ENCODE data around the gene CFAP73. TPM values are rescaled to one million over a fixed set of nuclear protein-coding genes. Genes with fewer than 3 reads are reported as not detected.

CFAP73 gene
- polyA plus RNA-seq, 1 donor from 2014 or later = not detected

DNA sequence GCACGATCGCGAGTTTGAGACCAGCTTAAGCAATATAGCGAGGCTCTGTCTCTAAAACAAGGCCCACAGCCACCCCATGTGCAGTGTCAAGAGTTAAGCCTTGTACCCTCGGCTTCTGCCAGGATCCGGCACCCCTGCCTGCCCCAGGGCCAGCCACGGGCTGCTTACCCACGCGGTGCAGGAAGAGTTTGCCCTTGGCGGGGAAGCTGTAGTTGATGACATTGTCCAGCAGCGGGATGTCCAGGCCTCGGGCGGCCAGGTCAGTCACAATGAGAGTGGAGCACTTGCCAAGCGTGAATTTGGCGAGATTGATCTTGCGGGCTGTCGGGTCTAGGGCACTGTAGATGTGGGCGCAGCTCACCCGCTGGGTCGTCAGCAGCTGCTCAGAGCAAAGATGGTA lies 22.7 kb downstream of the CFAP73 start:
- peaks cover 7% of the 10 kb centered on the region for H3K36me3 ChIP-seq (ENCODE audit: insufficient read depth, low read length)
- H3K9me2 ChIP-seq (ENCODE audit: insufficient read depth, low read length) = no peaks in the 10 kb centered on the region
- H3K27me3 ChIP-seq (ENCODE audit: insufficient read depth, low read depth, low read length) = no peaks in the 10 kb centered on the region
- H4K20me1 ChIP-seq (ENCODE audit: insufficient read depth) = no peaks in the 10 kb centered on the region
- no peak overlapping the region for H2AFZ ChIP-seq (ENCODE audit: low read depth, low read length)
- no peak overlapping the region for H3K27ac ChIP-seq (ENCODE audit: low read length)
- H3K4me2 ChIP-seq (ENCODE audit: low read length) = no peak overlapping the region
- H3K4me3 ChIP-seq (ENCODE audit: low read length) = no peak overlapping the region
- TF ChIP-seq TAF1 (IDR thresholded peaks at IDR 0.05; ENCODE audit: low read depth) = no peak
- TF ChIP-seq, protein P1, sequence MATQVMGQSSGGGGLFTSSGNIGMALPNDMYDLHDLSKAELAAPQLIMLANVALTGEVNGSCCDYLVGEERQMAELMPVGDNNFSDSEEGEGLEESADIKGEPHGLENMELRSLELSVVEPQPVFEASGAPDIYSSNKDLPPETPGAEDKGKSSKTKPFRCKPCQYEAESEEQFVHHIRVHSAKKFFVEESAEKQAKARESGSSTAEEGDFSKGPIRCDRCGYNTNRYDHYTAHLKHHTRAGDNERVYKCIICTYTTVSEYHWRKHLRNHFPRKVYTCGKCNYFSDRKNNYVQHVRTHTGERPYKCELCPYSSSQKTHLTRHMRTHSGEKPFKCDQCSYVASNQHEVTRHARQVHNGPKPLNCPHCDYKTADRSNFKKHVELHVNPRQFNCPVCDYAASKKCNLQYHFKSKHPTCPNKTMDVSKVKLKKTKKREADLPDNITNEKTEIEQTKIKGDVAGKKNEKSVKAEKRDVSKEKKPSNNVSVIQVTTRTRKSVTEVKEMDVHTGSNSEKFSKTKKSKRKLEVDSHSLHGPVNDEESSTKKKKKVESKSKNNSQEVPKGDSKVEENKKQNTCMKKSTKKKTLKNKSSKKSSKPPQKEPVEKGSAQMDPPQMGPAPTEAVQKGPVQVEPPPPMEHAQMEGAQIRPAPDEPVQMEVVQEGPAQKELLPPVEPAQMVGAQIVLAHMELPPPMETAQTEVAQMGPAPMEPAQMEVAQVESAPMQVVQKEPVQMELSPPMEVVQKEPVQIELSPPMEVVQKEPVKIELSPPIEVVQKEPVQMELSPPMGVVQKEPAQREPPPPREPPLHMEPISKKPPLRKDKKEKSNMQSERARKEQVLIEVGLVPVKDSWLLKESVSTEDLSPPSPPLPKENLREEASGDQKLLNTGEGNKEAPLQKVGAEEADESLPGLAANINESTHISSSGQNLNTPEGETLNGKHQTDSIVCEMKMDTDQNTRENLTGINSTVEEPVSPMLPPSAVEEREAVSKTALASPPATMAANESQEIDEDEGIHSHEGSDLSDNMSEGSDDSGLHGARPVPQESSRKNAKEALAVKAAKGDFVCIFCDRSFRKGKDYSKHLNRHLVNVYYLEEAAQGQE (IDR thresholded peaks at IDR 0.05; ENCODE audit: borderline replicate concordance) = no peak
- no peak for TF ChIP-seq POLR2AphosphoS5 (IDR thresholded peaks at IDR 0.05)
- TF ChIP-seq EP300 (conservative IDR thresholded peaks at IDR 0.05; ENCODE audit: poor library complexity, severe bottlenecking) = no peak
- H3K9me3 ChIP-seq (ENCODE audit: low read length) = no peaks in the 10 kb centered on the region
- no peaks in the 10 kb centered on the region for H3K79me2 ChIP-seq (replicated peaks; ENCODE audit: insufficient read depth, low read length)
- no peak overlapping the region for H3K9ac ChIP-seq (ENCODE audit: low read length)
- no peaks in the 10 kb centered on the region for H3F3A ChIP-seq (ENCODE audit: insufficient read depth, low read length, poor library complexity, severe bottlenecking)

DNA sequence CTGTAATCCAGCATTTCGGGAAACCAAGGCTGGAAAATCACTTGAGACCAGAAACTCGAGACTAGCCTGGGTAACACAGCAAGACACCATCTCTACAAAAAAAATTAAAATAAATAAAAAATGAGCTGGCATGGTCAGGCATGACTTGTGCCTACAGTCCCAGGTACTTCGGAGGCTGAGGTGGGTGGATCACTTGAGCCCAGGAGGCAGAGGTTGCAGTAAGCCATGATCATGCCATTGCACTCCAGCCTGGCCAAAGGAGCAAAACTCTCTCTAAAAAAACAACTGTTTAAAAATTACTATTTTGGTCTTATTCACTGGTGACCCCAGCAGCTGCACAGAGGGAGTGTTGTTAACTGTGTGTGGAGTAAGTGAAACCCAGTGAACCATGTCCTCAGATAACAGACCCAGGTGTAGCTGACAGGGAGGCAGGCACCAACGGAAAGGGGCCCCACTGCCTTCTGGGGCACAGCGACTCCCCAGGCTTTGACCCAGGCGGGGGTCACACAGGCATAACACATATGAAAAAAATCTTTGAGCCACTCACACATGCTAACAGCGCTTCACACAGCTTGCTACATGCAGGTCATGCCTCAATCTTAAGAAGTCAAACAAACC lies 23.7 kb downstream of the CFAP73 start:
- TF ChIP-seq TAF1 (IDR thresholded peaks at IDR 0.05; ENCODE audit: low read depth) = no peak
- TF ChIP-seq, protein P2, sequence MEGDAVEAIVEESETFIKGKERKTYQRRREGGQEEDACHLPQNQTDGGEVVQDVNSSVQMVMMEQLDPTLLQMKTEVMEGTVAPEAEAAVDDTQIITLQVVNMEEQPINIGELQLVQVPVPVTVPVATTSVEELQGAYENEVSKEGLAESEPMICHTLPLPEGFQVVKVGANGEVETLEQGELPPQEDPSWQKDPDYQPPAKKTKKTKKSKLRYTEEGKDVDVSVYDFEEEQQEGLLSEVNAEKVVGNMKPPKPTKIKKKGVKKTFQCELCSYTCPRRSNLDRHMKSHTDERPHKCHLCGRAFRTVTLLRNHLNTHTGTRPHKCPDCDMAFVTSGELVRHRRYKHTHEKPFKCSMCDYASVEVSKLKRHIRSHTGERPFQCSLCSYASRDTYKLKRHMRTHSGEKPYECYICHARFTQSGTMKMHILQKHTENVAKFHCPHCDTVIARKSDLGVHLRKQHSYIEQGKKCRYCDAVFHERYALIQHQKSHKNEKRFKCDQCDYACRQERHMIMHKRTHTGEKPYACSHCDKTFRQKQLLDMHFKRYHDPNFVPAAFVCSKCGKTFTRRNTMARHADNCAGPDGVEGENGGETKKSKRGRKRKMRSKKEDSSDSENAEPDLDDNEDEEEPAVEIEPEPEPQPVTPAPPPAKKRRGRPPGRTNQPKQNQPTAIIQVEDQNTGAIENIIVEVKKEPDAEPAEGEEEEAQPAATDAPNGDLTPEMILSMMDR (IDR thresholded peaks at IDR 0.05; ENCODE audit: poor library complexity, severe bottlenecking) = no peak
- TF ChIP-seq EZH2 (IDR thresholded peaks at IDR 0.05; ENCODE audit: borderline replicate concordance, insufficient read depth, low read length, poor library complexity, severe bottlenecking) = no peak
- TF ChIP-seq POLR2AphosphoS5 (IDR thresholded peaks at IDR 0.05) = no peak
- TF ChIP-seq, protein P1 (IDR thresholded peaks at IDR 0.05; ENCODE audit: borderline replicate concordance) = no peak
- TF ChIP-seq SMC3 (conservative IDR thresholded peaks at IDR 0.05; ENCODE audit: poor library complexity) = no peak
- no peak for TF ChIP-seq EP300 (conservative IDR thresholded peaks at IDR 0.05; ENCODE audit: poor library complexity, severe bottlenecking)
- no peak for TF ChIP-seq MXI1 (conservative IDR thresholded peaks at IDR 0.05; ENCODE audit: poor library complexity, severe bottlenecking)
- no peak for TF ChIP-seq RAD21 (conservative IDR thresholded peaks at IDR 0.05)
- Histone ChIP-seq H3K27ac (ENCODE audit: low read length) (no peak overlapping the region), H3K9me3 (ENCODE audit: low read length) (no peaks in the 10 kb centered on the region), H3K4me2 (ENCODE audit: low read length) (no peak overlapping the region), H3F3A (ENCODE audit: insufficient read depth, low read length, poor library complexity, severe bottlenecking) (no peaks in the 10 kb centered on the region), H3K4me3 (ENCODE audit: low read length) (no peak overlapping the region), H2AFZ (ENCODE audit: low read depth, low read length) (no peak overlapping the region), H3K79me2 (replicated peaks; ENCODE audit: insufficient read depth, low read length) (no peaks in the 10 kb centered on the region), H3K9ac (ENCODE audit: low read length) (no peak overlapping the region), H3K27me3 (ENCODE audit: insufficient read depth, low read depth, low read length) (no peaks in the 10 kb centered on the region), H3K36me3 (ENCODE audit: insufficient read depth, low read length) (peaks cover 11% of the 10 kb centered on the region), H4K20me1 (ENCODE audit: insufficient read depth) (no peaks in the 10 kb centered on the region), H3K9me2 (ENCODE audit: insufficient read depth, low read length) (no peaks in the 10 kb centered on the region)

Data from neural cell (in vitro differentiated cells).